Endothelial cell of hepatic sinusoid (primary cell): Measurements from ENCODE around the gene SMIM33.
"Not testable (repeated sequence)": the region's sequence is repeated elsewhere in the genome, so short reads cannot be mapped to it uniquely, and the experiment has no call there.

Source experiments
- in situ Hi-C: cut with HindIII; loops from 2 replicates; pipeline ENCODE4 v1.10.0; 2017; ENCODE audit warnings: low sequenced_read_pairs

The SMIM33 gene

GRCh38 chr5:139454568-139455290 is 16.1 kb upstream of the SMIM33 start:
- in situ Hi-C loops = no loop called here

- in situ Hi-C loops = no loop called here
Observed at GRCh38 chr5:139456776-139457175, 14.0 kb upstream of the SMIM33 start.

GRCh38 chr5:139457241-139457640 is 13.6 kb upstream of the SMIM33 start:
- in situ Hi-C loops = no loop called here

- in situ Hi-C loops = no loop called here
Observed at GRCh38 chr5:139457653-139458306, 13.0 kb upstream of the SMIM33 start.

GRCh38 chr5:139458580-139459407 is 12.0 kb upstream of the SMIM33 start:
- in situ Hi-C loops = no loop called here

- in situ Hi-C loops = no loop called here
Observed at GRCh38 chr5:139459451-139459934, 11.3 kb upstream of the SMIM33 start.

GRCh38 chr5:139460455-139460854 is 10.3 kb upstream of the SMIM33 start:
- in situ Hi-C loops = no loop called here

- in situ Hi-C loops = no loop called here
Observed at GRCh38 chr5:139461176-139461575, 9.6 kb upstream of the SMIM33 start.

GRCh38 chr5:139461698-139462097 is 9.1 kb upstream of the SMIM33 start:
- in situ Hi-C loops = no loop called here

- in situ Hi-C loops = no loop called here
Observed at GRCh38 chr5:139462586-139463276, 8.1 kb upstream of the SMIM33 start, which contains the start of gene ECSCR. ECSCR (minus strand) TSS chr5:139462743; CDS start chr5:139462670, 73 bp downstream.

GRCh38 chr5:139468421-139468931 is 2.3 kb upstream of the SMIM33 start:
- in situ Hi-C loops = no loop called here

GRCh38 chr5:139472386-139473030 is 1.7 kb downstream of the SMIM33 start:
- in situ Hi-C loops = no loop called here

- in situ Hi-C loops = no loop called here
Observed at GRCh38 chr5:139473105-139473504, 2.3 kb downstream of the SMIM33 start.

GRCh38 chr5:139473565-139473964 is 2.8 kb downstream of the SMIM33 start:
- in situ Hi-C loops = no loop called here

GRCh38 chr5:139474890-139475791 is 4.3 kb downstream of the SMIM33 start:
- in situ Hi-C loops = no loop called here

- in situ Hi-C loops = no loop called here
Observed at GRCh38 chr5:139475865-139476617, 5.2 kb downstream of the SMIM33 start.

GRCh38 chr5:139478657-139479423 is 8.0 kb downstream of the SMIM33 start:
- in situ Hi-C loops = not testable (repeated sequence)

GRCh38 chr5:139479729-139480128 is 8.9 kb downstream of the SMIM33 start:
- in situ Hi-C loops = not testable (repeated sequence)
